ENCODE data around the gene EN2.

The EN2 gene

DNA sequence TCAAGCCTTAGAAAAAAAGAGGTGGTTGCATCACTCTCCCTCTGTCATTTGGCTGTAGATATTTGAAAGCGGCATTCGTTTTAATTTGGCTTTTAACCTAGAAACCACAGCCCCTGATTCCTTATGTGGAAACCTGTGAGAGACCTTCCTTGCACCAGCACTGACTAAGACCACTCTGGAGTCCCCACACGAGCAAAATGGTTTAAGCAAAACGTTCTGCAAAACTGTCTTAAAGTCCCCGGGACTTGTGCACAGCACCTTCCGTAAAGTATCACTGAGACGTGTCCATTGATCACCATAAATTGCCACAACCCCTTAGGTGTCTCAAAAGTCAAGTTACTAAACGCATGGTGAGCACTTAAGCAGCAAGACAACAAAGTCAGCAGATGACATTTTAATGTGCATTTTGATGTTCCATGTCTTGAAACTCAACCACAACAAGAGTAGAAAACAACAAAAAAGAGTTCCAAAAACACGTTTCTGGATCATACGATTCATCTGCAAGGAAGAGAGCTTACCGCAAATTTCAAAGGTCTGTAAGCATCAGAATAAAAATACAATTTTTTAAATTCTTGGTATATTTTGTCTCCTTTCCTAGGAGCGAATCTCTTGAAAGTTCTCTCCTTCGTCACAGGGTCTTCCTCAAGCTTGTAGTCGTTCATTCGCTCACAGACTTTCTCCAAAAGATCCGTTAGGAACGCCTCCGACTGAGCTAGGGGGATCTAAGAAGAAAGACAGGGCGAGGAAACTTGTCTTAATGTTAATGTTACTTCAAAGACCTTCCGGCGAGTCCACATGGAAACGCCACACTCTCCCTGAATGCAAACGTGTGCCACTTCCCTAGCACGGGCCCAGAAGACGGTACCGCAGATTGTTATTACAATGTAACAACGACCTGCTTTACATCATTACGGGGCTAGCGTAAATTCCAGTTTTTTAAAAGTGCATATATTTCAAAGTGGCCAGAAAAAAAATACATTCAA, 50.7 kb downstream of the EN2 start:
- no peak for DNase-seq (ENCODE audit: low read depth)

- DNase-seq (ENCODE audit: low read depth): no peak
These were observed 51.4 kb downstream of the EN2 start for GRCh38 chr7:155509359-155509724.

- no peak for DNase-seq (ENCODE audit: low read depth)
These were observed 52.0 kb downstream of the EN2 start for GRCh38 chr7:155509725-155510551.

DNA sequence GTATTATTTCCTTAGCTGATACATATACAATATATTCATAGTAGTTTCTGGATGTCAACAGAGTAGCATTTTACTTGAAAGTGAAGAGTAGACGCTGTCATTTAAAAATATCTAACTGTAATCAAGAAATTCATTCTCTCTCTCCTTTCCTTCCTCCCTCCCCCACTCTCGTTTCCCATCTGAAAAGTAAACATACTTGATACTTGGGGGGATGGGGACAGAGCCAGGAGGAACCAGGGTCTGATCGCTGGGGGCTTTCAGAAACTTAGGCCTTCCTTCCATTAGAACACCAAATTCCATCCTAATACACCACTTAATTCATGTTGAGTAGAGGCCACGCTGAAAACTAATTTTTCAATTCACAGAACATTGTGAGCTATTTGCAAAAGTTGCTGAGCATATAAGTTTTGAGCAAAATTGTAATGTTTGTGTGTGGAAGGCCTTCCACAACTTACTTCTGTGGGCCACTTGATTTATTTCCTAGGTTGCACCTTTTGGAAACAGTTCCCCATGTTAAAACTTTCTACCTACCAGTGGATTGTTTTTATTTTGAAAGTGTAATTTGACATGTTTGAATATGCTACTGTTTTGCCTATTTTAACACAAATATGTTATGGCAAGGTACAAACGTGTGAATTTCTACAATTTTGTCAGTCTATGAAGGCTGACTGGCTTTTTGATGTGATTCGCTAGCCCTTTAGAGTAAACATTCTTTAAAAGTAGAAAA, 53.2 kb downstream of the EN2 start:
- no peak for DNase-seq (ENCODE audit: low read depth)

GRCh38 chr7:155511702-155511996, 53.7 kb downstream of the EN2 start:
- DNase-seq (ENCODE audit: low read depth): no peak

GRCh38 chr7:155512246-155512887, 54.4 kb downstream of the EN2 start:
- DNase-seq (ENCODE audit: low read depth): no peak

DNA sequence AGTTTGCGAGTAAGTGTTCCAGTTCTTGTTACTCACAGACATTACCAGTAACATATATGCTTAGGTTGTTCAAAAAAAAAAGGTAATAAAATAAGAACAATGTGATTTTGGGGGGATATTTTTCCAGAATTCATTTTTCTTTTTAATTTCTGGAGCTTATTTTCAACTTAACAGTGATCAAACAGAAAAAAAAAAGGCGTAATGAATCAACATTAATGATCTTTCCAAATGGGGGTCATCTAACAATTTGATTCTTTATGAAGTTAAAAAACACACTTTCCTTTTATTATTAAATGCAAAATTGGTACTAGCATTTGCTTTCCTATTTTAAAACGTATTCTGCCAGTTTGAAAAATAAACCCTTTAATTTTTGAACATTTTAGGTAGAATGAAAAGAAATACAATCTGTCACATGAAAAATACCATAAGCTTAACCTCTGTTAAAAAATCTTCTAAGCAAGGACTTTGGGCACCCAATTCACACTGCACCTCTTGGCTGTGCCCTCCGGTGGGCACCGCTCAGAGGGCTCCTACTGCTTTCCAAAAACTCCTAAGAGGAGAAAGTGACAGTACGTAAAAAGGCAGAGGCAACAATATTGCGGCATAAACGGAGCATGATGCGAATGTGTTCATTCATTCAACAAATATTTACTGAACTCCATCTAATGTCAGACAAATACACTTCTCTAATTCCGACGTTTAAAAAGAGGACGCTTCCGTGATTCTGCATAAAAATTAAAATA, 55.8 kb downstream of the EN2 start:
- no peak for DNase-seq (ENCODE audit: low read depth)

DNA sequence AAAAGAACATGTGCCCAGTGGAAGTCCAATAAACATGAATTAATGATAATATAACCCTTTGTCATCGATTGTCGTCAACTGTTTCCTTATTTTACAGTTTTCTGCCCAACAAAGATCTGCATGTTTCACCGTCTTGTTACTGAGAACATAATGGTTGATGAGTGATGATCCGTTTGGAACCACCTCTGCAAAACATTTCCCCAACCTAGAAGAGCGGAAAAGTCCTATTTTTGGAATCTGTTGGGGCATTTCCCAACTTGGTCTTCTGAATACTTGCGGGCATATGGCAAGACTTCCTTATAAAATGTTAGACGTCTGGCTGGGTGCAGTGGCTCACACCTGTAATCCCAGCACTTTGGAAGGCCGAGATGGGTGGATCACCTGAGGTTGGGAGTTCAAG, 56.4 kb downstream of the EN2 start:
- no peak for DNase-seq (ENCODE audit: low read depth)

All from fibroblast of the conjunctiva (primary cell).